HUES64 (cell line): Measurements from ENCODE around the gene CBX1.

Experiments used
- H3K27ac ChIP-seq: 2 replicates; pipeline ENCODE4 v1.7.0; 2013; ENCODE audit warnings: low read depth, low read length, inconsistent platforms
- H3K27me3 ChIP-seq: 2 replicates; pipeline ENCODE4 v1.6.1; 2013; ENCODE audit warnings: mild to moderate bottlenecking, low read length; ENCODE audit not compliant: insufficient read depth
- H3K36me3 ChIP-seq: 2 replicates; pipeline ENCODE4 v1.6.1; 2013; ENCODE audit warnings: mild to moderate bottlenecking, low read length; ENCODE audit not compliant: insufficient read depth
- H3K4me1 ChIP-seq: 2 replicates; pipeline ENCODE4 v1.6.1; 2013; ENCODE audit warnings: mild to moderate bottlenecking, low read length, moderate library complexity; ENCODE audit not compliant: insufficient read depth
- H3K4me3 ChIP-seq: 2 replicates; pipeline ENCODE4 v1.5.1; 2013; ENCODE audit warnings: mild to moderate bottlenecking, low read length, moderate library complexity
- H3K9ac ChIP-seq: 2 replicates; pipeline ENCODE4 v1.6.1; 2013; ENCODE audit warnings: mild to moderate bottlenecking, low read depth, low read length
- H3K9me3 ChIP-seq: 2 replicates; pipeline ENCODE4 v1.6.1; 2013; ENCODE audit warnings: low read depth, low read length; ENCODE audit not compliant: insufficient read depth
- WGBS: fragments of 150-250, 120-280 bp; methylation state at CpG from one replicate; pipeline ENCODE4 v1.1.7; 2013; ENCODE audit warnings: missing lambda C conversion rate; 5-methylcytosine and 5-hydroxymethylcytosine counted together

The CBX1 gene

DNA sequence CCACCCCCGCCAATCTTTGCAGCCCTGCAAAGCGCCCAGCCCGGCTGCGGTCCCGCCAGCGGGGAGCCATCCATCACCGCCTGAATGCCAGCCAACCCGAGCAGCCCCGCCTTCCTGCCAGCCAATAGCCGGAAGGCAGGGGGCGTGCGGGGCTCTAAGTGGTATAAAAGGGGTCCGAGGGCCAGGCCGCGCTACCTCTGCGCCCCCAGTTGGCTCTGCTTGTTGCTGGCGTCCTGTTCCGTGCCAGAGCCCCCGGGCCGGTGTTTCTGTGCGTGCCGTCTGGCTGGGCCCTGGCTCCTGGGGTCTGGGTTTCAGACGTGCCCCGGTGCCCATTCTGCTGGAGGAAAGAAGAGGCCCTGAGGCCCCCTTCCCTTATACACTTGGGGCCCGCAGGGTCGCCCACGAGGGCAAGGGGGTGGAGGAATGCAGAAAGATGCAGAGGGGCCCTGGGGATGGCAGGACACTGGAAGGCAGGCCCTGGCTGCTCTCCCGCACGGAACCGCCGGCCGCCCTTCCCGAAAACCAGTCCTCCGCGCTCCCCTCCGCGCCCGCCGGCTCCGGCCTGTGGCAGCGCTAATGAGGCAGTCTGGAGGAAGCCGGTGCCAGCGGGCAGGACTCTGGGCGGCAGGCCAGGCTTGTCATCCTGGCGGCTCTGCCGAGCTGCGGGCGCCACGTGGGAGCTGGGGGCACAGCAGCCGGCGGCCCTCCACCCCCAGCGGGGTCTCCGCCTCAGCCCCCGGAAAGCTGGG is 77.7 kb downstream of the CBX1 start:
- Histone ChIP-seq H3K36me3 (no peaks in the 10 kb centered on the region), H3K27ac (no peak overlapping the region), H3K27me3 (peaks cover 27% of the 10 kb centered on the region), H3K4me1 (peaks cover 17% of the 10 kb centered on the region), H3K9me3 (no peaks in the 10 kb centered on the region), H3K9ac (peak overlapping the region; percentile 34), H3K4me3 (peak overlapping the region; percentile 63)
- whole genome bisulfite sequencing, result under 1% methylated on average over 54 of the region's 54 CpGs

DNA sequence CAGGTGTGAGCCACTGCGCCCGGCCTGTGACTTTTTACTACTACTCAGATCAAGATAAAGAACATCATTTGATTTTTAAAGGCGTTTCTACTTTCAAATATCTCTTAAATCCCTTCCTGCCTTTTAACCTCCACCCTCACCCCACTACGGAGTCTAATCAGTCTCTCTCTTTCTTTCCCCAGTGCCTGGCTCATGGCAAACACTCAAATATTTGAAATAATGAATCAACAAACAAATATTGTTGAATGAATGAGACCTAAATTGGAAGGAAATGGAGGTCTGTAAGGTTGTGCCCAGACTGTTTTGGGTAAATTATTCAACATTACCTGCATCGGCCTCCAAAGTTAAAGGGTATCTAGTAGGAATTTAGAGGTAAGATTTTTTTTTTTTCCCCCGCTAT is 78.4 kb downstream of the CBX1 start:
- WGBS, result 87% methylated on average over 5 of the region's 6 CpGs
- Histone ChIP-seq H3K27ac (no peak overlapping the region), H3K36me3 (no peaks in the 10 kb centered on the region), H3K27me3 (peaks cover 27% of the 10 kb centered on the region), H3K9me3 (no peaks in the 10 kb centered on the region), H3K4me1 (peaks cover 17% of the 10 kb centered on the region), H3K4me3 (peak overlapping the region; percentile 13; the same call in 1 of the 2 replicates), H3K9ac (no peak overlapping the region)

DNA sequence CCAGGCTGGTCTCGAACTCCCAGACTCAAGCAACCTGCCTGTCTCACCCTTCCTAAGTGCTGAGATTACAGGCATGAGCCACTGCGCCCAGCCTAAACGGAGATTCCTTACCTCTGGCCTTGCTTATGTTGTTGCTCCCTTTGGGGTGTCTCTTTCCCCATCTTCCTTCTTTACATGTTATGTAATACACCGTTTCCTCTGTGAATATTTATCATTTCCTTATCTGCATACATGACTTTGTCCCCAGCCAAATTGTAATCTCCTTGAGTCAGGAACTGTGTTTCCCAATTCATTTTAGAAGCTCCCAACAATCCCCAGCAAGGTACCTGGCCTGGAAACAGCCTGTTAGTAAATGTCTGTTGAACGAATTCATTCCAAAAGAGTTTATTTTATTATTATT is 79.3 kb downstream of the CBX1 start:
- H3K36me3 ChIP-seq, result no peaks in the 10 kb centered on the region
- no peak overlapping the region for H3K9ac ChIP-seq
- 93% methylated on average over 4 of the region's 5 CpGs for WGBS
- H3K27me3 ChIP-seq, result peaks cover 27% of the 10 kb centered on the region
- no peaks in the 10 kb centered on the region for H3K9me3 ChIP-seq
- no peak overlapping the region for H3K27ac ChIP-seq
- no peak overlapping the region for H3K4me3 ChIP-seq
- H3K4me1 ChIP-seq, result peaks cover 17% of the 10 kb centered on the region
